Bronchial smooth muscle cell (primary cell): ENCODE data around the gene NREP. TPM values are rescaled to one million over a fixed set of nuclear protein-coding genes. Genes with fewer than 3 reads are reported as not detected.

Source experiments
- total RNA-seq: library from RNA; depleted of rRNA; stranded (reverse); fragments of >200 nt; gene quantifications from 2 replicates; pipeline ENCODE4 v1.2.1, GENCODE V29; 2014

Gene NREP, protein sequence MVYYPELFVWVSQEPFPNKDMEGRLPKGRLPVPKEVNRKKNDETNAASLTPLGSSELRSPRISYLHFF
- 19.7 and 20.7 TPM in 2 replicates for total RNA-seq

DNA sequence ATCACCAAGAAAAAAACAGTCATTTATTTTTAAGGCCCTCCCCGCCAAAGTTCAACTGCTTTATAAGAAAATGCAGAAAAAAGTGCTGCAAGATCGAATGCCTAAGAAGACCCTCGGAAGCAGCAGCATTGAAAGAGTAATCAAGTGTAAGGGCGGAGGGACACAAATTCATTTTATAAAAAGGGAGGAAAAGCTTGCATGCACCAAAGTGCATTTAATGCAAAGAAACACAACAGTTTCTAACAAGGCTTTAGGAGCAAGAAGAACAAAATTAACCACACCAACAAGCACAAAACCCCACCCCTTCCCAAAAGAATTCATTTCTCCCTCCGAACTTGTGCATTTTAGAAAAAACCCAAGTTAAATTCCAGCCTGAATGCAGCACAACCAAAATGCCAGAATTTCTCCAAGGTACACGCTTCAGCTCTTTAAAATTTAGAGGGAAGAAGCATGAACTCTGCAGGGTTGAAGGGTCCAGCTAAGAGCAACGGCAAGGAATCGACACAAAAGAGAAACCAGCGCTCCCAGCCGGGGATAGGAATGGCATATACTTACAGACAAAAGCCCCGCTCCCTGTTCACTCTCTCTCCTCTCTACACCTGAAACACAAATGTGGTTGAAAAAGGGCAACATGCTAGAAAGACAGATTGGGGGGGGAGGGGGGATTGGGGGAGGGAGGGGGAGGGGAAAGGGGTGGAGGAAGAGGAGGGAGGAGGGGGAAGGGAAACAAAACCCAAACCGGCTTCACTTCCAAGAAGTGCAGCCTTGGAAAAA, at the start of gene NREP:
NREP (minus strand) TSS at position 614 of the 774 bp plus-strand sequence. CDS start 1,422 bp downstream, outside the sequence.

Other genes starting within 250 kb of the NREP start
- gene STARD4, start 244.7 kb downstream of the NREP start, total RNA-seq: 36.3 and 45.1 TPM in 2 replicates